BLaER1 (cell line): ENCODE results near the gene KLC4.
A peak's percentile ranks its signal among the peaks of the same experiment; 100 is the strongest.
"Not testable (repeated sequence)": the region's sequence is repeated elsewhere in the genome, so short reads cannot be mapped to it uniquely, and the experiment has no call there.

Experiments used
- H3K27ac ChIP-seq: shearing (Covaris generic); formaldehyde crosslinking; 2 replicates; pipeline ENCODE4 v1.8.1; 2022
- H3K27me3 ChIP-seq: shearing (Covaris generic); formaldehyde crosslinking; 2 replicates; pipeline ENCODE4 v1.8.1; 2022
- H3K36me3 ChIP-seq: shearing (Covaris generic); formaldehyde crosslinking; 2 replicates; pipeline ENCODE4 v1.8.1; 2022
- H3K4me1 ChIP-seq: shearing (Covaris generic); formaldehyde crosslinking; 2 replicates; pipeline ENCODE4 v1.8.1; 2022
- H3K4me2 ChIP-seq: shearing (Covaris generic); formaldehyde crosslinking; 2 replicates; pipeline ENCODE4 v1.8.1; 2022
- H3K4me3 ChIP-seq: shearing (Covaris generic); formaldehyde crosslinking; 2 replicates; pipeline ENCODE4 v1.8.1; 2022
- H3K9ac ChIP-seq: shearing (Covaris generic); formaldehyde crosslinking; 2 replicates; pipeline ENCODE4 v1.8.1; 2022
- H3K9me3 ChIP-seq: shearing (Covaris generic); formaldehyde crosslinking; 2 replicates; pipeline ENCODE4 v1.8.1; 2022
- H4K20me1 ChIP-seq: shearing (Covaris generic); formaldehyde crosslinking; 2 replicates; pipeline ENCODE4 v1.8.1; 2022
- Cebpa-rat ChIP-seq: shearing (Covaris generic); IDR thresholded peaks from 2 replicates; pipeline ENCODE4 v1.8.1; 2022

Gene KLC4

GRCh38 chr6:43077981-43078511 lies 18.6 kb downstream of the KLC4 start:
- Histone ChIP-seq H3K9ac (peak overlapping the region; percentile 94; the same call in 1 of the 2 replicates), H3K4me2 (peak overlapping the region; percentile 94)

GRCh38 chr6:43078691-43079090 lies 19.3 kb downstream of the KLC4 start:
- Histone ChIP-seq H3K4me2 (no peak overlapping the region), H4K20me1 (peaks cover 63% of the 10 kb centered on the region), H3K9ac (no peak overlapping the region), H3K4me3 (no peak overlapping the region), H3K4me1 (peaks cover 61% of the 10 kb centered on the region), H3K27me3 (no peaks in the 10 kb centered on the region), H3K9me3 (no peaks in the 10 kb centered on the region), H3K36me3 (peaks cover 6% of the 10 kb centered on the region), H3K27ac (no peak overlapping the region)
- TF ChIP-seq Cebpa-rat: no peak

More at GRCh38 chr6:43077981-43078511, 18.6 kb downstream of the KLC4 start:
- Histone ChIP-seq H3K27ac (no peak overlapping the region), H3K27me3 (no peaks in the 10 kb centered on the region), H3K4me3 (peak overlapping the region; percentile 100), H3K9me3 (no peaks in the 10 kb centered on the region), H3K4me1 (peaks cover 54% of the 10 kb centered on the region), H4K20me1 (peaks cover 57% of the 10 kb centered on the region), H3K36me3 (peaks cover 12% of the 10 kb centered on the region)
- TF ChIP-seq Cebpa-rat: no peak

- Histone ChIP-seq H3K4me1 (peaks cover 63% of the 10 kb centered on the region), H3K27me3 (no peaks in the 10 kb centered on the region), H3K9ac (no peak overlapping the region), H3K4me2 (0 out of 2 replicates have a peak overlapping the region, but pooled peaks have one; percentile 14), H3K4me3 (no peak overlapping the region), H4K20me1 (peaks cover 87% of the 10 kb centered on the region), H3K36me3 (0 out of 2 replicates have a peak, but pooled peaks cover 5% of the 10 kb centered on the region), H3K9me3 (no peaks in the 10 kb centered on the region), H3K27ac (no peak overlapping the region)
- TF ChIP-seq Cebpa-rat: no peak
These were observed 21.6 kb downstream of the KLC4 start for GRCh38 chr6:43081043-43081442.

- Histone ChIP-seq H4K20me1 (peaks cover 96% of the 10 kb centered on the region), H3K4me1 (peaks cover 72% of the 10 kb centered on the region), H3K4me2 (peak overlapping the region; percentile 14; the same call in 1 of the 2 replicates)
- not testable (repeated sequence) for H3K9ac ChIP-seq, H3K27ac ChIP-seq, H3K36me3 ChIP-seq, H3K9me3 ChIP-seq, H3K4me3 ChIP-seq, H3K27me3 ChIP-seq
These were observed 22.5 kb downstream of the KLC4 start for GRCh38 chr6:43081922-43082321.

GRCh38 chr6:43082806-43083655 lies 23.6 kb downstream of the KLC4 start:
- H3K4me2 ChIP-seq: peak overlapping the region; percentile 17; the same call in 1 of the 2 replicates
- 0 out of 2 replicates have a peak, but pooled peaks cover 5% of the 10 kb centered on the region for H3K36me3 ChIP-seq
- 0 out of 2 replicates have a peak overlapping the region, but pooled peaks have one; percentile 13 for H3K9ac ChIP-seq
- no peaks in the 10 kb centered on the region for H3K9me3 ChIP-seq
- no peak for TF ChIP-seq Cebpa-rat
- no peaks in the 10 kb centered on the region for H3K27me3 ChIP-seq
- no peak overlapping the region; the same call in 1 of the 2 replicates for H3K27ac ChIP-seq
- H3K4me3 ChIP-seq: no peak overlapping the region
- peaks cover 64% of the 10 kb centered on the region for H3K4me1 ChIP-seq
- peaks cover 97% of the 10 kb centered on the region for H4K20me1 ChIP-seq

GRCh38 chr6:43086022-43086658 lies 26.7 kb downstream of the KLC4 start:
- Histone ChIP-seq H4K20me1 (peaks cover 100% of the 10 kb centered on the region), H3K27ac (no peak overlapping the region)

GRCh38 chr6:43088654-43089056 lies 29.2 kb downstream of the KLC4 start:
- Histone ChIP-seq H3K4me2 (peak overlapping the region; percentile 45; the same call in 1 of the 2 replicates), H3K4me3 (no peak overlapping the region), H3K9me3 (no peaks in the 10 kb centered on the region), H3K36me3 (0 out of 2 replicates have a peak, but pooled peaks cover 5% of the 10 kb centered on the region), H3K27me3 (no peaks in the 10 kb centered on the region), H3K4me1 (peaks cover 63% of the 10 kb centered on the region), H3K27ac (no peak overlapping the region), H3K9ac (no peak overlapping the region), H4K20me1 (peaks cover 100% of the 10 kb centered on the region)
- no peak for TF ChIP-seq Cebpa-rat

More at GRCh38 chr6:43086022-43086658, 26.7 kb downstream of the KLC4 start:
- no peaks in the 10 kb centered on the region for H3K36me3 ChIP-seq
- no peak overlapping the region for H3K9ac ChIP-seq
- peak overlapping the region; percentile 50 for H3K4me2 ChIP-seq
- H3K4me1 ChIP-seq: peaks cover 68% of the 10 kb centered on the region
- H3K27me3 ChIP-seq: no peaks in the 10 kb centered on the region
- H3K9me3 ChIP-seq: no peaks in the 10 kb centered on the region
- H3K4me3 ChIP-seq: no peak overlapping the region
- no peak for TF ChIP-seq Cebpa-rat

- peaks cover 100% of the 10 kb centered on the region for H4K20me1 ChIP-seq
- peak overlapping the region; percentile 46; the same call in 1 of the 2 replicates for H3K27ac ChIP-seq
- 0 out of 2 replicates have a peak, but pooled peaks cover 5% of the 10 kb centered on the region for H3K36me3 ChIP-seq
- peaks cover 64% of the 10 kb centered on the region for H3K4me1 ChIP-seq
- H3K4me2 ChIP-seq: peak overlapping the region; percentile 45
- H3K9ac ChIP-seq: peak overlapping the region; percentile 45; the same call in 1 of the 2 replicates
- TF ChIP-seq Cebpa-rat: no peak
- no peaks in the 10 kb centered on the region for H3K27me3 ChIP-seq
- H3K9me3 ChIP-seq: no peaks in the 10 kb centered on the region
- no peak overlapping the region for H3K4me3 ChIP-seq
These were observed 30.0 kb downstream of the KLC4 start for GRCh38 chr6:43089467-43089866.

GRCh38 chr6:43089874-43090558 lies 30.6 kb downstream of the KLC4 start:
- H3K4me1 ChIP-seq: peaks cover 62% of the 10 kb centered on the region

More at GRCh38 chr6:43089874-43090558, 30.6 kb downstream of the KLC4 start:
- TF ChIP-seq Cebpa-rat: no peak
- Histone ChIP-seq H3K4me3 (no peak overlapping the region), H3K36me3 (0 out of 2 replicates have a peak, but pooled peaks cover 5% of the 10 kb centered on the region), H3K4me2 (peak overlapping the region; percentile 45; the same call in 1 of the 2 replicates), H3K9me3 (no peaks in the 10 kb centered on the region), H4K20me1 (peaks cover 95% of the 10 kb centered on the region), H3K9ac (peak overlapping the region; percentile 45; the same call in 1 of the 2 replicates), H3K27ac (peak overlapping the region; percentile 46; the same call in 1 of the 2 replicates), H3K27me3 (no peaks in the 10 kb centered on the region)
